Measurements from ENCODE around the gene RFTN1.

- TF ChIP-seq CTCF (IDR thresholded peaks at IDR 0.05) (no peak), POLR2A (IDR thresholded peaks at IDR 0.05) (no peak)
These were observed 10.3 kb upstream of the RFTN1 start for GRCh38 chr3:16523778-16524177.

Measured in testis (tissue), 2 donors.